Pons (tissue), 1 donor: Measurements from ENCODE around the gene SYNPR.

ENCODE experiments used
- DNase-seq: peaks from one replicate; pipeline ENCODE4 v3.0.0-alpha.2; 2016; ENCODE audit warnings: low spot score

SYNPR gene

DNA sequence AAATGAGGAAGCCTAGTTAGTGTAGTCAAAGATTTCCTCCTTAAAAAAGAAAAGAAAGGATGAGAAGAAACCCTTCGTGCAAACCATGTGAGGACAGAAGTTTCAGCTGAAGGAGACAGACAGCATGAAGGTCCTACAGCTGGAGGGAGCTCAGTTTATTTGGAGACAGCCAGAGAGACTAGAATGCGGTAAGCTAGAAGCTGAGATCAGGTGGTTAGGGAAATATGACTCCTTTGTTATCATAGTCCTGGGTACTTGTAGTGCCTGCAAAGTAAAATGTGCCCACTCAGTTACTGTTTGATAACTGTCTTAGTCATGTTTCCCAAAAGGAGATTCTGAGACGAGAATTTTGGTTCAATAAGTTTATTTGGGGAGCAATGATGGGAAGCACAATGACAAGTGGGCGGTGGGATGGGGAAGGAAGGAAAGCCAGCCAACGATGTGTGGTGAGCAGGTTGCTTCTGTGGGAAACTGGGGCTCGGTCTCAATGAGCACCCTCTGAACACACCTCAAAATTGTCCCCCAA lies 195.6 kb downstream of the SYNPR start:
- DNase-seq, result no peak

DNA sequence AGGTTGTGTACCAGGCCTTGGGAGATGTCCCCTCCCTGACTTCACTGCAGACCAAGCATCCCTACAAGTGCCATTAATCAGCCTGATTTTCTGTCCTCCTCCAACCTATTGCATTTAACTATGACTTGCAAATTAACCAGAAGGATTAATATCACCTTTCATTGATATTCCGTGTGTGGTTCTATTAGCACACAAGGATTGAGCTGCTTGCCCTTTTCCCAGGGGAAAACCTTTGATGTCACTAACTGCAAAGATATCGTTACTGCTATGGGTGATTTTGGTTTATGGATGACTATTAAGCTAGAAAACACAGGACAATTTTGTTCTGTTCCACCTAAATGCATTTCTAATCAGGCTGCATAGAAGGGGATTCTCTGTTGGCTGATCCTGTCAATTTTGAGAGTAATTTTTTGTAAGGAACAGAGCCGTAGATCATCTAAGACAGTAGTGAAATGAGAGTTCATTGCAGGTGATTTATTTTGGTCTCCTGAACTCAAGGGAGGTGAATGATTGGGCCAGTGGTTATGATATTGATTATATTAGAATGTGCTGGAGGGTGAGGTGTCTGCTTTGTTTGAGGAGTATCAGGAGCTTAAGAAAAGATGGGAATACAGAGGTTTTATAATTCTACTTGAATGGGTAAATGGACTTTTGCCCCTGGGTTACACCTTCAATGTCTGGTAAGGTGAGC lies 196.9 kb downstream of the SYNPR start:
- DNase-seq, result no peak

DNA sequence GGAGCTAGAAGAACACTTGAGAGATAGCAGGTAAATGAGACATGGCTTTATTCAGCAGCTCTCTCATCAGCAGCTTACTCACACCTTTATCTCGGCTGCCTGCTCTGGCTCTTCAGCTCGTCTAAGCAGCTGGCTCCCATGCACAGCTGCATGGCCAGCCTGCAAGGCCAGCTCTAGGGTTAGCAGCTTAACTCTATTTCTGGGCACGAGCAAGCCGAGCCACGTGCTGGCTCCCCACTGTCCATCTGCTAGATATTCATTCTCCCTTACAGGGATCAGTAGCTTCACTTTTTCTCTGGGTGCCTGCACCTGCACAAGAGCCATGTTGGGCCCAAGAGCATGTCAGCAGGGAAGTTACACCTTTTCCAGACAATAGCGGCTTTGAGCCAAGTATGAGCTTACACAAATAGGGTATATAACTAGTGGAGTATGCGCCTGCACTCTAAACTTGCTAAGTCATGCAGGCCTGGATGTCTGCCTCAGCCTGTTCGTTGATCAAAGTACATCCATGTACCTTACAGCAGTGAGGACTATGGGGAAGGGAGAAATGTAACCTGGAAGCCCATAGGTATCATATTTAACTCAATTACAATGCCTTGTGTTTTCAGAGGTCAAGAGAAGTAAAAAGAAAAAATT lies 199.5 kb downstream of the SYNPR start:
- no peak for DNase-seq

DNA sequence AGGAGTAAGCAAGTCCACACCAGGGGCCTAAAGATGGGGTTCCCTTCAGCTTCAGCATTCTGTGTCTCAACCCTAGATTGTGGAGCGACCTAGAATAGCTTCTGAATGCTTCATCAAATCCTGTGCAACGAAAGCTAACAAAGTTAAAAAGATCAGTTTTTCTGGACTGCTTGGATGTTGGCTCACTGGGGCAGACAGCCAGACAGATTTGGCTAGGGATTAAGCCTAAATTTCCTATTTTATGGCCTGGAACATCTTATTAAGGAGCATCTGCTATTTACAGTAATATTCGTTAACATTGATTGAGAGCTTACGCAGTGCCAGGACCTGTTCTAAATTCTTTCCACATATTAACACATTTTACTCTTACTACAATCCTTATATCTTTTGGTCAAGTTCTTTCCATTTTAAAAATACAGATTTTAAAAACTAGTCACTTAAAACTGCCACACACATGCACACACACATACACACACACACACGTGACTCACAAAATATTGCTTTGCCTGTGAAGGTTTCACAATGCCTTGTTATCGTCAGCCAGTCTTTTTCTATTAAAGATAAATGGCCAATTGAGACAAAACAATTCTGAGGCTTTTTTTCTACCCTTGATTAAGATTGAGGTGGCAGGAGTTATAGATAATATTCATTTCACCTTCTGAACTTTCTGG lies 201.0 kb downstream of the SYNPR start:
- no peak for DNase-seq

DNA sequence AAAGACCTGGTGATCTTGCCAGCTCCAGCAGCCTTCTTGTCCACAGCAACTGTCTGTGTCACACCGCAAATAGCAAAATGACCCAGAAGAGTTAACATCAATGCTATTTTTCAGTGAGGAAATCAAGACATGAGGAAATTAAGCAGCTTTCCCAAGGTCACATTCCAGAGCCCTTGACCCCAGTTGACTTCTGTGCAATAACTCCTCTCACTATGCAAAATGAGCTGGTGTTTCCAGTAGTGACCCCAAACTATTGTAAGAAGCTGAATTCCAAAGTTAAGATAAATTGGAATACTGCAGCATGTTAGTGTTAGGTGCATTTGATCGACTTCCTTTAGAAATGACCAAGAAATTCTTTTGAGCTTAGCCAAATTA lies 201.5 kb downstream of the SYNPR start:
- DNase-seq, result no peak

DNA sequence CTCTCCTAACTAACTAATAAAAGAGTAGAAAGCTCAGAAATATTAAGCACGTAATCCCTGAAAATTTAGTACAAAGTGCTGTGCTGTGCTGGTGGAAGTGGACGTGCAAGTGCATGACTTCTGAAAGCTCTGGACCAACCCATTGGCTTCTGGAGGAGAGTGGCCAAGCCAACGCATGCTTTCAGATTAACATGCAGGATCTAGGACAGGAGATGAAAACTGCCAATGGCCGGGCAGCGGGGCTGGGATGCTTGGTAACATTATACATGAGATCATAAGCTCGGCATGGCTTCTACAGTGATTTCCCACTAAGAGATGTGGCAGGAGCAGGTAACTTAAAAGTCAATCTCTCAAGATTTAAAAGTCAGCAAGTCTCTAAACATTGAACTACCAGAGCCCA lies 203.5 kb downstream of the SYNPR start:
- DNase-seq, result no peak

DNA sequence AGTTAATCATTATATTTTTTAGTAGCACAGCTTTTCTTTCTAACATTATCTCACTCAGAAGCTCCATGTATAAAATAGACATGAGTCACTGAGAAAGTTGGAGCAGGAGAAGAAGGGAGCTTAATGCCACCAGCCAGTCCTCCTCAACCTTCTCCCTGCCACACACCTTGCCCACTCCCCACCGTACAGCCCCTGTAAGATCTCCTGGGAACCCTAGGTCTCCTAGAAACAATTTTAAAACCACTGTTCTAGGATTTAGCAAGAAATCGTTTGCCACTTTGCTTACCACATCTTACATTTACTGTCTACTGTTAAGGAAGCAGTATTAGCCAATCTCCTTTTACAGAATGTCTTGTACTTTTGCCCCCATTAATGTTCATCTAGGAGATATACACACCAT lies 204.2 kb downstream of the SYNPR start:
- DNase-seq, result no peak

DNA sequence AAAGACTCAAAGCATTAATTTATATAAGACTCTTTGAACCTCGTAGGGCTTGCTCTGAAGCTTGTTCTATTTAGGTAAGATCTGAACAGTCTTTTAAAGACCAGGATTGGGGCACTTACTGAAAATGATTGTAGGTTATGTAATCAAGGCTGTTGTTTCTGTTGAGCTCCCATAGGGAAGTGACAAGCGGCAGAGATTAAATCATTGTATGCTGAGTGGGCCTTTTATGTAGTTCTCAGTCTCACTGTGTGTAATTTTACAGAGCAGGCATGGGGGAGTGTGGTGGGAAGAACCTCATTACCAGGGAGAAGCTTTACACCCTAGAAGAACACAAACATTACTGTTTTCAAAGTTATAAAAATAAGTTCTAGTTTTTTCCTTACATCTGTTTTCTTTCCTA lies 214.4 kb downstream of the SYNPR start:
- no peak for DNase-seq

DNA sequence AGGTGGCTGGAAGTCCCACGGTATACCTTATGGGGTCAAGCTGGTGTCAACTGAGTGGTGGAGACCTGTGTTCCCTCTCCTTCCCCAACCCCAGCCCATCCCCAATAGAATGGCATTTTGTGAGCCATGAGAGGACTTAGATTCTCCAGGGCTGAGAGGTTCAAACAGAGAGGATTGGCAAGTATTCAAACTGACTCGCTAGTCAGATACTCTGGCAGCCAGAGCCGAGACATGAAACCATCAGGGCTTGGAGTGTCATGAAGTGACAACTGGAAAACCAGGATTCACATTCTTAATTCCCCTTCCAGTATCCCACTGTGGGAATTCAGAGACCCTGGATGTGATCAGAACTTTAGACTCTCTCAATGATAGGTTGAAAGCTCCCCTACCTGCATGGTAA lies 215.0 kb downstream of the SYNPR start:
- no peak for DNase-seq

DNA sequence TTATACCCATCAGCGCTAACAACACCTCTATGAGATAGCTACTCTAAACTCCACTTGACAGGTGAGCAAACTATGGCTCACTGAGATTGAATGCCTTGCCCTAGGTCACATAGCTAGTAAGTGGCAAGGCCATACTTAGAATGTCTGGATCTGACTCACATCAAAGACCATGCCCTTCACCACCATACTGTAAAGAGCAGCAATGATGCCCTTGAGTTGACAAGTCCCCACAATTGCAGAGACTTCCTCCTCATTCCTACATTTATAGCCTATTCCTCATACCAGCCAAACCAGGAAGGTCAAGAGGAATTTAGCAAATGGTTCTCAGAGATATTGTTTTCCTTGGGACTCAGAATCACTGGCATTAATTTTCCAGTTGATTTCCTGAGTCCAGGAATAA lies 216.5 kb downstream of the SYNPR start:
- DNase-seq, result no peak

DNA sequence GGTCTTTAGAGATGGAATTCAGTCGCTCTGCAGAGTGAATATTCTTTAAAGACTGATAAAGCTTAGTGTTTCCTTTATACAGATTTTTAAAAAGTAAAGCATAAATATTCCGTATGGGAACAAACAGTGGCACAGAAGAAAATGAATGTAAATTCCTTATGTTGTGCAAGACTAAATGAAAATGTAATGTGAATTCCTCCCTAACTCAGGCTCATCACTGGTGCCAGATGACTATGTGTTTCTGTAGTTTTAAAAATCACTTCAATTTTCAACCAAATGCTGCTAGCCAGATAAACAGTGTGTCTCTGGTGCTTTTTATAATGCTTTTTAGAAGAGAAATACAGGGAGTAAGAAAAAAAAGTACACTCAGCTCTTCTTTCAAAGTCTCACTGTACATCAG lies 219.5 kb downstream of the SYNPR start:
- DNase-seq, result no peak

DNA sequence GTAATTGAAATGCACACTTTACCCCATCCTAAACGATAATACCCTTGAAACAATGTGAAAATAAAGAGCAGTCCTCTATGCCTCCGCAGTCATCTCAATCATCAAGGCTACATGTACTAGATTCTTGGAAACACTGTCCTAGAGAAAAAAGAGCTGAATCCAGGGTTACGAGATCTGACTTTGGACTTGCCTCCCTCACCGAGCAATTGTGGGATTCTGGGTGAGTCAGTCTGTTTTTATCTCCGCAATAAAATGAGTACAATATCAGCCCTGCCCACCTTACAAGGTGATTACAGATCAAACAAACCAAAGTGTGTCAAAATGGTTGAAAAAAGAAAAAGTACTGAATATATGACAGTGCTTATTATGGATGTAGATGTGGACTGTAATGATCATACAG lies 222.1 kb downstream of the SYNPR start:
- DNase-seq, result no peak

DNA sequence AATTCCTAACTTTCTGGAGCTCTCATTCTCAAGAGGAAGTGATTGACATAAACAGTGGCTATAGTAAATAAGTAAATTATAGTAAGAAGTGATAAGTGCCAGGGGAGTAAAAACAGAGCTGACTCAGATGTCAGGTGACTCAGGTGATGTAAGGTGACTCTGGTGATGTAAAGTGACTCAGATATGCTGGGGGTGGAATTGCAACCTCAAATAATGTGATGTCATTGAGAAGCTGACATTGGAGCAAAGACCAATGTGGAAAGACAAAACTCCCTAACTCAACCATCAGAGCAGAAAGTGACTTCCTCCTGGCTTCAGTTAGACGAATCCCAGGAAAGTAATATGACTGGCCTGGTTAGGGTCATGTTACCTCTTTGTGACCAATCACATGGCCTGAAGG lies 230.2 kb downstream of the SYNPR start:
- no peak for DNase-seq

DNA sequence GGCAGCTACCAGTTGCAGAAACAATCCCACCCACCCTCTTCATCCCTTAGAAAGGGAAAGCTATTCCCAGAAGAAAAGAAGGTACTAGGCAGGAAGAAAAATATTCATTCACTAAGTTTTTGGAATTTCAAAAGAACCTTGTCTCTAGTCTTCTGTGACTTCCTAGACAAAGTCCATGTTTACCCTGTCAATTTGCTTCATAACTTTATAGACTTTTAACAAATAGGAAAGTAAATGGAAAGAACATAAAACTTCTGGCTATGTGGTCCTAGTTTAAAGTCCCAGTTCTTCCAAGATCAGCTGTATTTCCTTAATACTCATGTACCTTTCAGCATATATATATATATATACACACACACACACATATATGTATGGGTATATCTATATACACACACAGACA lies 230.7 kb downstream of the SYNPR start:
- no peak for DNase-seq

DNA sequence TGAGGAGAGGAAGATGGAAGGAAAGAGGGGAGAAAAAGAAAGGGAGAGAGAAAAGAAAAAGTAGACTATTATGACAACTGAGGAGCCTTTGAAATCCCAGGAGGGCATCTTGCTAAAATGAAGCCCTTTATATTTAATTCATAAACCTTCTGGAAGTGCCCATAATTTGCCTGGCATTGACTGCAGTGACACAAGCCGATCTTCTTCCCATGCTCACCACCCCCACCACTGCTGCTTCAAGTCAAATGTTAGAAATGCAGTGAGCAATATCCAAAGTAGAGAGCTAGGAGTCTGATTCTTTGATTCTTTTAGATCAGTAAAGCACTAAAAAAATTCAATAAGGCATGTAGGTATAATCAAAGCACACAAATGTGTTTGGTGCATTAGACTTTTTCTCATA lies 235.7 kb downstream of the SYNPR start:
- no peak for DNase-seq

DNA sequence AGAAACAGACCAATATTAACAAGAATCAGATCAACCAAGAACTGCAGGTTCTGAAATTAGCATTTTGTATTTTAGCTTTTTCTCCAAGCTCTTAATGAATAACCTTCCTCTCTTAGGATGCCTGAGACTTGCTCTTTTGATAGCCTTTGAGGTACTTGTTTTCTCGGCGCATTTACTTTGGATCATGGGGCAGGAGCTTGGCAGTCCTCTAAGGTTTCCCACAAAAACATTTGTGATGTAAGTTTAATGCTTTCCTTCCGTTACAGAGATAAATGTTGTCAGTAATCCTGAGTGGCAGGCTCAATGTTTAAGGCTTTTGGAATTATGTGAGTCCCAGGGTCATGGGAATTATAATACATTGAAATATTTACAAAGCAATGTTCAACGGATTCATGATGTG lies 236.6 kb downstream of the SYNPR start:
- no peak for DNase-seq

DNA sequence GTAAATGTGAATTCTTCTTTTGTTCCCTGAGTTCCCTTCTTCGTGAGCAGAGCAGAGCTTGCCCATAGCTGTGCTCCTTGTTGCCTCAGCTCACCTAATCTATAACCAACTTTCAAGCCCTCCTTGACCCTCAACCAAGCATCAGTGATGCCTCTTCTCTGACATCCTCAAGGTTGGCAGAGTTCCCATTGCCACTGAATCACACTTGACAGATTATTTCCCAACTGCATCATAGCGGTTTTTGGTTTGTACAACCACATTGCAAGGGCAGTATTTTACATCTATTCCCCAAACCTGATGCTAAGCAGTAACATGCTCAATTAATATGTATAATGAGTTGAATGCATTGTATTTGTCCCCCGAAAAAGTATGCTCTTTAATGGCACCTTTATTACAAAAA lies 241.3 kb downstream of the SYNPR start:
- DNase-seq, result no peak

DNA sequence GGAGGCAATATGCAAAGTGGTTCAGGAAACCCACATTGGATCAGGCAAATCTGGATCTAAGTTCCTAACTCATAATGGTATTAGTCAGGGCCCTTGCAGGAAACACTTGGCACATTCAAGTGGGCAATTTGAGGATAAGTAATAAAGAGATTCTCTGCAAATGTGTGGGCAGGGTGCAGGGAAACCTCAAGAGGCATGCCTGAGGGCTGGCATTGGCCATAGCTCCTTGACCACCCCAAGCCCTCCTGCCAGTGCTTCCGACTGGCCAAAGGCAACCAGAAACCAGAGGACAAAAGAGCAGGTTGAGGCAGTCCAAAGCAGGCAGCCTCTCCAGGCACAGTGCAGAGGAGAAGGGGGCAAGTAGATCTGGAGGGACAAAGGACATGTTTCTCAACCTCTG lies 243.5 kb downstream of the SYNPR start:
- DNase-seq, result peak; percentile 2

DNA sequence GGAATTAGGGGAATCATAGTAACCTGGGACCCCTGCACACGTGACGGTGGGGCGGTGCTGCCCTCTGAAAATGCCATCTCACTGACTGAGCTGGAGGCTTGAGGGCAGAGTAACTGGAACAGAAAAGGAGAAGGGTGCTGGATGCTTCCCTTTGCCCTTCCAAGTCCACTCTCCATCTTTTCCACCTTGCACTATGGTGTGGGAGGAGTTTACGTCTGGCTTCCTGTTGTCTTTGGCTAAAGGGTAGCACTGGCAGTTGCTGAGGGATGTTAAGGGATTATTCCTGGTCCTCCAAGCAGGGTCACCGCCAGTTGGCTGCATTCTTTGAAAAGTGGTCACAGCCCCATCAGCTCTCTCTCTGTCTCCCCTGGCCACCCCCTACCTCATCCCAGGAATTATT lies 245.0 kb downstream of the SYNPR start:
- no peak for DNase-seq

DNA sequence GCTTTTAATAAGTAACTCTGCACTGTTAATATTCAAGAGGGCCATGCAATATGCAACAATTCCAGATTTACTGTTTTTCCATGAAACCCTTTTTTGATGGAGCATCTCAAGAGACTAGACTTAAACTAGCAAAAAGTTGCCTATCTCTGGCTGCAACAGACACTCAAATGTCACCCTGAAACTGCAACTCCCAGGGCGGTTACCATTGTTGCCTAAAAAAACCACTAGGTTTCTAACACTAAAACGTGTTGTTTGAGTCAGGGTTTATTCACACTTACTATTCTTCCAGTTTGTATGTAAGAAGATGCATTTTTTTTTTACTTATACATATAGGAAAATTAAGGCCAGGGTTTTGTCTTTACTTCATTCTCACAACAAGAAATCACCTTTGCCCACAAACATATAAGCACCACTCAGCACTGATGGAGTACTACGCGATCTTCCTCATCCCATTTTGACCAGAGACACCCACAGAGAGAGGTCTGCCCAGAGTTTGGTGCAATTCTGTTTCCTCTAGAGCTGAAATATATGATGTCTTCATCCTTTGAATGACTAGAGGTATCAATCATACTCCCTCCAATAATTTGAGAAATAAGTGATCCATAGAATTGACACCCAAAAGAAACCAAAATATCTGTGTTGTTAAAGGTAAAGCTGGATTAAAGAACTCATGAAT lies 250.4 kb downstream of the SYNPR start:
- no peak for DNase-seq

DNA sequence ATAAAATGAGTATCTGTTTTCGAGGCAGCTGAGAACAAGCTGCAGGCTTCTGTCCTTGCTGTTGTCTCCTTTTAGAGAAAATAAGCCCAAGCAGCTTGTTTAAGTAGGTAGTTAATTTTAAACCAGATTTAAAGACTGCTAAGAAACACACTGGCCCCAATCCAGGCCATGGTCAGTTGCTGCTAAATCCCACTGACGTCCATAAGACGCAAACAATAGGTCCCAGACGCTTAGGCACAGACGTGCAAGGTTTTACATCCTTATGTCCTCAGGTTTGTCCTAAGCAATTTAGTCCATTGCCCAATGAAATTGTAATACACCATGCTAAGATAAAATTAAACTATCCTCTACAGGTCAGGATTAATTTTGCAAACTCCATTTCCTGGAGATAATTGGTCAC lies 254.4 kb downstream of the SYNPR start:
- no peak for DNase-seq

DNA sequence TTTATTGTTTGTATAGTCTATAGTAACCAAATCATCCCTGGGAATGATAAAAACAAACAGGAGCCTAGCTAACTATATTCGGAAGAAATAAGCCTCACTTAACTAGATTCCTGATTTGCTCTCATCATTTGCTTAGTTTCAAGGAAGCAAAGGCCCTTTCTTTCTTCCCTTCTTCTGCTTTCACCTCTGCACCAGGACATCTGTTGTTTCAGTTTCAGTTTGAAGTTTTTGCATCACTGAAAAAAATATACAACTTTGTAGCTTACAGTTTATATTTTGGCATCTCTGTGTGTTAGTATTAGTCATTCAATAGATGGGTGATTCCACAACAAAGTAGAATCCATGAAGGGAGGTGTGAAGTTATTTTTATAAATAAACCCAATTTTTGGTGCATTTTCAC lies 260.8 kb downstream of the SYNPR start:
- DNase-seq, result no peak

DNA sequence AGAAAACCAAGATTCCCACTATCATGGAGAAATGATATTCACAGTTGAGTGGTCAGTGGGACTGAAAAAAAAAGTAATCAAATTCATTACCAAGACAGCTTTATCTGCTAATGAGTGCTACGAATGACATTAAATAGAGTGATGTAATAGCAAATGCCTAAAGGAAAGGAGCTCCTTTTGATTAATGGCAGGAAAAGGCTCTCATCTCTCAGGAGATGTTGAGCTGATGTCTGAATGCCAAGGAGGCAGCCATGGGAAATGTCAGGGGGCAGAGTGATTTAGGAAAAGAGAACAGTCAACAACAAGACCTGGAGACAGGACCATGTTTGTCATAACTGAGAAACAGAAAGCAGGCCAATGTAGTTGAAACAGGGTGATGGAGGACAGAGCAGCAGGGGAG lies 277.7 kb downstream of the SYNPR start:
- no peak for DNase-seq
